Smooth muscle cell (in vitro differentiated cells): Measurements from ENCODE around the gene GLRX3. TPM values are rescaled to one million over a fixed set of nuclear protein-coding genes. Genes with fewer than 3 reads are reported as not detected.

Experiments used
- DNase-seq: peaks from one replicate; lab custom pipeline; 2025; ENCODE audit not compliant: unreplicated experiment; lab: John Stamatoyannopoulos, UW
- H2AFZ ChIP-seq: fragments of 200-600 bp; sonication (generic); 2 replicates; pipeline ENCODE4 v1.6.0; 2016; ENCODE audit warnings: antibody characterized with exemption, low read depth, mild to moderate bottlenecking
- H3F3A ChIP-seq: fragments of 200-600 bp; sonication (generic); 2 replicates; pipeline ENCODE4 v1.6.0; 2017; ENCODE audit warnings: antibody characterized with exemption, low read depth
- H3K27ac ChIP-seq: fragments of 200-600 bp; sonication (generic); 2 replicates; pipeline ENCODE4 v1.5.1; 2016; ENCODE audit warnings: low read depth, mild to moderate bottlenecking
- H3K27me3 ChIP-seq: fragments of 200-600 bp; sonication (generic); 2 replicates; pipeline ENCODE4 v1.6.1; 2016; ENCODE audit warnings: low read depth, mild to moderate bottlenecking
- H3K36me3 ChIP-seq: fragments of 200-600 bp; sonication (generic); 2 replicates; pipeline ENCODE4 v1.5.1; 2016; ENCODE audit warnings: low read depth
- H3K4me1 ChIP-seq: fragments of 200-600 bp; sonication (generic); 2 replicates; pipeline ENCODE4 v1.5.1; 2016; ENCODE audit warnings: low read depth
- H3K4me2 ChIP-seq: fragments of 200-600 bp; sonication (generic); 2 replicates; pipeline ENCODE4 v1.6.0; 2016; ENCODE audit warnings: mild to moderate bottlenecking
- H3K4me3 ChIP-seq: fragments of 200-600 bp; sonication (generic); 2 replicates; pipeline ENCODE4 v1.5.1; 2016; ENCODE audit warnings: mild to moderate bottlenecking
- H3K79me2 ChIP-seq: fragments of 200-600 bp; sonication (generic); 2 replicates; pipeline ENCODE4 v1.6.0; 2016; ENCODE audit warnings: low read depth, mild to moderate bottlenecking
- H3K9ac ChIP-seq: fragments of 200-600 bp; sonication (generic); 2 replicates; pipeline ENCODE4 v1.6.0; 2016; ENCODE audit warnings: low read depth
- H3K9me3 ChIP-seq: fragments of 200-600 bp; sonication (generic); replicated peaks from 2 replicates; pipeline ENCODE4 v1.5.1; 2016; ENCODE audit warnings: low read depth
- H4K20me1 ChIP-seq: fragments of 200-600 bp; sonication (generic); 2 replicates; pipeline ENCODE4 v1.6.0; 2016; ENCODE audit warnings: low read depth
- WGBS: methylation state at CpG from one replicate; pipeline ENCODE4 v1.1.7; 2016; ENCODE audit warnings: low lambda C conversion rate; 5-methylcytosine and 5-hydroxymethylcytosine counted together
- polyA plus RNA-seq: library from polyadenylated mRNA; unstranded; fragments of >200 nt; fragmentation: Nextera tagmentation; extraction: Ambion mirVana; gene quantifications from 2 replicates; pipeline ENCODE4 v1.2.1, GENCODE V29; 2016
- total RNA-seq: library from RNA; depleted of rRNA; stranded (reverse); fragments of >200 nt; gene quantifications from 2 replicates; pipeline ENCODE4 v1.2.3, GENCODE V29; 2014
- TF ChIP-seq, protein P1 (sequence below): fragments of 200-600 bp; sonication (generic); IDR thresholded peaks from 2 replicates; pipeline ENCODE4 v1.5.1; 2017; ENCODE audit warnings: borderline replicate concordance, mild to moderate bottlenecking, antibody characterized with exemption; ENCODE audit not compliant: insufficient read depth, poor library complexity, severe bottlenecking

The GLRX3 gene
- total and polyA plus RNA-seq, 2 experiments from 2014 or later, result 125 to 132 TPM

DNA sequence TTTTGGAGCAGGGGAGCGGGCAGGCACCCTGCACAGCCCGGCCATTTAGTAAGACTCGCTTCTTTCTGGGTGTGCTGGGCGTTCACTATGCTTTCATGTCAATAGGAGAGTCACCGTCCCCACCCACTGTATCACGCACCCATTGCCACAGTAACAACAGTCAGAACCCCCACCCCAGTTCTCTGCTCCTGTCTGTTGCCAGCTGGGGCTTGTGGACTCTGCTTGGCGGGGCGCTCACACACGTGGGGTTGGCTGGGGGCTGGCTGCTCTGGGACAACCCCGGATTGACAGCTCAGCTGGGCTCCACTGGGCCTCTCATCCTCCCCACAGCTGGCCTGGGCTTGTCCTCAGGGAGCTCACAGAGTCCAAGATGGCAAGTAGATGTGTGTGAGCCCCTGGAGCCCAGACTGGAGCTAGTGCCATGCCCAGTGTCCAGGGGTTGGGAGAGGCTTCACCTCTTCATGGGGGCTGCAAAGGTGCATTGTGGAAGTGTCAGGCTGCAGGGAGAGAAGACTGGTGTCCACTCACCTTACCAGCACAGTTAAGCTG is 59.6 kb downstream of the GLRX3 start:
- Histone ChIP-seq H4K20me1 (peaks cover 3% of the 10 kb centered on the region), H3F3A (no peaks in the 10 kb centered on the region), H3K9ac (no peak overlapping the region), H3K36me3 (no peaks in the 10 kb centered on the region), H3K4me2 (no peak overlapping the region), H2AFZ (no peak overlapping the region), H3K27ac (no peak overlapping the region), H3K4me1 (no peaks in the 10 kb centered on the region), H3K27me3 (no peaks in the 10 kb centered on the region), H3K4me3 (no peak overlapping the region), H3K9me3 (no peaks in the 10 kb centered on the region), H3K79me2 (no peaks in the 10 kb centered on the region)
- DNase-seq, result no peak
- 85% methylated on average over 10 of the region's 10 CpGs for WGBS
- TF ChIP-seq, protein P1, sequence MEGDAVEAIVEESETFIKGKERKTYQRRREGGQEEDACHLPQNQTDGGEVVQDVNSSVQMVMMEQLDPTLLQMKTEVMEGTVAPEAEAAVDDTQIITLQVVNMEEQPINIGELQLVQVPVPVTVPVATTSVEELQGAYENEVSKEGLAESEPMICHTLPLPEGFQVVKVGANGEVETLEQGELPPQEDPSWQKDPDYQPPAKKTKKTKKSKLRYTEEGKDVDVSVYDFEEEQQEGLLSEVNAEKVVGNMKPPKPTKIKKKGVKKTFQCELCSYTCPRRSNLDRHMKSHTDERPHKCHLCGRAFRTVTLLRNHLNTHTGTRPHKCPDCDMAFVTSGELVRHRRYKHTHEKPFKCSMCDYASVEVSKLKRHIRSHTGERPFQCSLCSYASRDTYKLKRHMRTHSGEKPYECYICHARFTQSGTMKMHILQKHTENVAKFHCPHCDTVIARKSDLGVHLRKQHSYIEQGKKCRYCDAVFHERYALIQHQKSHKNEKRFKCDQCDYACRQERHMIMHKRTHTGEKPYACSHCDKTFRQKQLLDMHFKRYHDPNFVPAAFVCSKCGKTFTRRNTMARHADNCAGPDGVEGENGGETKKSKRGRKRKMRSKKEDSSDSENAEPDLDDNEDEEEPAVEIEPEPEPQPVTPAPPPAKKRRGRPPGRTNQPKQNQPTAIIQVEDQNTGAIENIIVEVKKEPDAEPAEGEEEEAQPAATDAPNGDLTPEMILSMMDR, result no peak

DNA sequence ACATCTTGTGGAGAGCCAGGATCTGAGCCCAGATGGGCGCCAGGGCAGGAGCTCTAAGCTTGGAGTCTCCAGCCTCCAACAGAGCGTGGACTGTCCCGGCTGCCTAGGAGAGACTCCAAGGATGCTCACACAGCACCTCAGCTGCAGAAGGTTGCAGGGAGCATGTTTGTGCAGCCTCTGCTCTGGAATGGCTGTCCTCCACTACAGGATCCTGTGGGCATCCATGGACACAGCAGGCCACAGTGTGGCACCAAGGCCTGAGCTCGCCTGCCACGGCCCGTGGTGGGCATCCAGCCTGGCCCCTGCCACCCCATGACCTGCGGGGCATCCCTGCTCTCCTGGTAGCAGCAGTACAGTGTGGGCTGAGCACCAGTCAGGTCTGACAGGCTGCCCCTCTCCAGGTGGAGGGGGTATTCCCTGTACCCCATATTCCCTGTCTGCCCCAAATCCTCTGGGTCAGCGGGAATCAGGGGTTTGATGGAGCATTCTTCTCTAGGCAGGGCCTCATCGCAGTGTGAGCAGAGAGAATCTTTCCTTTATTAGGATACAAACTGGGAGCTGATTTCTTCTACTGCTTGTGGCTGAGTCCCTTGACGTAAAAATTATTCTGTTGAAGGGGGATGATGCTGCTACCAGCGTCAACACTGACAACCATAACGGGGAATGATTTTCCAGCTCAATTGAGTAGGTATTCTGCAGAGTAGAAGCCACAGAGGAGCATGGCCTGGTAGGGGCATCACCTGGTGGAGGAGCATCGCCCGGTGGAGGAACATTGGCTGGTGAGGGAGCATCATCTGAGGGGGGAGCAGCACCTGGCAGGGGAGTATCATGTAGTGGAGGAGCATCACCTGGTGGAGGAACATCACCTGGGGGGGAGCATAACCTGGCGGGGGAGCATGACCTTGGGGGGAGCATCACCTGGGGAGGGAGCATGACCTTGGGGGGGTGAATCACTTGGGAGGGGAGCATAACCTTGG is 60.6 kb downstream of the GLRX3 start:
- Histone ChIP-seq H3K79me2 (no peaks in the 10 kb centered on the region), H3K4me2 (no peak overlapping the region), H2AFZ (no peak overlapping the region), H3K9ac (no peak overlapping the region), H3K4me3 (no peak overlapping the region), H4K20me1 (peaks cover 3% of the 10 kb centered on the region), H3K27me3 (no peaks in the 10 kb centered on the region), H3K27ac (no peak overlapping the region), H3K4me1 (no peaks in the 10 kb centered on the region), H3K9me3 (no peaks in the 10 kb centered on the region), H3F3A (no peaks in the 10 kb centered on the region), H3K36me3 (no peaks in the 10 kb centered on the region)
- no peak for DNase-seq
- 98% methylated on average over 15 of the region's 15 CpGs for WGBS
- TF ChIP-seq, protein P1, result no peak

DNA sequence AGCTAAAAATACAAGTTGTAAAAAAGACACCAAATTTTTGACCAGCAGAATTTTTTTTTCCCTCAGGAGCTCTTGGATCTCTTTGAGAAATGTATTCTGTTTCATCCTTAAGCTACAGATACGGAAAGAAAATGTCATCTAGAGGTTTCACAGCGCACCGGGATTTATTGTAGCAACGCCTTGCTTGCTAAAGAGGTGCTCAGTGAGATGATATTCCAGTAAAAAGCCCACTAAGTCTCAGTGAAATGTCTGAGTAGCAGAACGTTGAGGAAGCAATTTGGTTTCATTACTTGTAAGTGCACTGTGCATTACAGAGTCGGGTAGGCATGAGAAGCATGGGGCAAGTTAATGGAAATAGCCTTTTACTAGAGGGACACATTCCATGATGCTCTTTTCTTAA is 62.5 kb downstream of the GLRX3 start:
- Histone ChIP-seq H3K9me3 (no peaks in the 10 kb centered on the region), H3K27me3 (no peaks in the 10 kb centered on the region), H3K4me3 (no peak overlapping the region), H3K9ac (no peak overlapping the region), H3K4me2 (no peak overlapping the region), H4K20me1 (peaks cover 3% of the 10 kb centered on the region), H3K4me1 (no peaks in the 10 kb centered on the region), H3K36me3 (no peaks in the 10 kb centered on the region), H3K27ac (no peak overlapping the region), H3K79me2 (no peaks in the 10 kb centered on the region), H3F3A (no peaks in the 10 kb centered on the region), H2AFZ (no peak overlapping the region)
- no peak for DNase-seq
- WGBS, result 85% methylated on average over 6 of the region's 6 CpGs
- TF ChIP-seq, protein P1, result no peak
